NCI-H345 treated with DMSO at 0.1 percent for 48 hours (cell line): ENCODE data around the gene TNFRSF12A.
A peak's percentile ranks its signal among the peaks of the same experiment; 100 is the strongest.

Source experiments
- DNase-seq: peaks from one replicate; lab custom pipeline; 2025; ENCODE audit not compliant: unreplicated experiment; lab: John Stamatoyannopoulos, UW

Gene TNFRSF12A

GRCh38 chr16:3010510-3010909 lies 9.7 kb upstream of the TNFRSF12A start:
- DNase-seq, result no peak

GRCh38 chr16:3012246-3012645 lies 7.9 kb upstream of the TNFRSF12A start:
- DNase-seq, result peak; percentile 72

- peak; percentile 91 for DNase-seq
These were observed 7.2 kb upstream of the TNFRSF12A start, which contains the start of gene CLDN9 for GRCh38 chr16:3012828-3013420. Gene CLDN9 (plus strand): TSS chr16:3012923. CDS start chr16:3013363, 440 bp downstream.

- DNase-seq, result no peak
These were observed 6.6 kb upstream of the TNFRSF12A start for GRCh38 chr16:3013491-3013951.

- no peak for DNase-seq
These were observed 6.0 kb upstream of the TNFRSF12A start for GRCh38 chr16:3013998-3014690.

- DNase-seq, result no peak
These were observed 5.2 kb upstream of the TNFRSF12A start for GRCh38 chr16:3014971-3015370.

- DNase-seq, result no peak
These were observed 4.2 kb upstream of the TNFRSF12A start for GRCh38 chr16:3015865-3016521.

- DNase-seq, result no peak
These were observed 2.8 kb upstream of the TNFRSF12A start for GRCh38 chr16:3017344-3017743.

- DNase-seq, result no peak
These were observed 2.2 kb upstream of the TNFRSF12A start, which contains the start of gene CLDN6 for GRCh38 chr16:3017794-3018506. Gene CLDN6 (minus strand): TSS chr16:3018183. CDS start chr16:3016021, 2,162 bp downstream.

- DNase-seq, result no peak
These were observed 448 bp upstream of the TNFRSF12A start for GRCh38 chr16:3019594-3020246.

- DNase-seq, result peak; percentile 39
These were observed 658 bp downstream of the TNFRSF12A start for GRCh38 chr16:3020604-3021448.

GRCh38 chr16:3021449-3022207 lies 1.5 kb downstream of the TNFRSF12A start:
- DNase-seq, result peak; percentile 62

- DNase-seq, result no peak
These were observed 2.1 kb downstream of the TNFRSF12A start for GRCh38 chr16:3022208-3022683.

- DNase-seq, result peak; percentile 57
These were observed 2.7 kb downstream of the TNFRSF12A start for GRCh38 chr16:3022684-3023414.

- DNase-seq, result no peak
These were observed 3.2 kb downstream of the TNFRSF12A start for GRCh38 chr16:3023415-3023668.

GRCh38 chr16:3023669-3024478 lies 3.7 kb downstream of the TNFRSF12A start, which contains the start of the genes HCFC1R1 and THOC6:
Gene HCFC1R1 (minus strand): TSS chr16:3023942. CDS start chr16:3023941, 1 bp downstream.
Gene THOC6 (plus strand): TSS chr16:3024035. CDS start chr16:3024327, 292 bp downstream.
- DNase-seq, result peak; percentile 92
